HepG2 (cell line): Measurements from ENCODE around the gene RFFL. TPM values are rescaled to one million over a fixed set of nuclear protein-coding genes. Genes with fewer than 3 reads are reported as not detected.

ENCODE experiments used
- CTCF ChIP-seq: sonication (generic); formaldehyde crosslinking; IDR thresholded peaks from 2 replicates; pipeline ENCODE4 v1.5.0; 2020; ENCODE audit warnings: mild to moderate bottlenecking, missing genetic modification reagents, moderate library complexity
- E2F2 ChIP-seq: sonication (generic); formaldehyde crosslinking; IDR thresholded peaks from 2 replicates; pipeline ENCODE4 v1.4.0; 2020; ENCODE audit warnings: missing genetic modification reagents, borderline replicate concordance
- ETV6 ChIP-seq: sonication (generic); formaldehyde crosslinking; conservative IDR thresholded peaks from 2 replicates; pipeline ENCODE4 v1.4.0; 2020; ENCODE audit warnings: missing genetic modification reagents
- FIP1L1 ChIP-seq: fragments of 200-400 bp; formaldehyde crosslinking; IDR thresholded peaks from 2 replicates; pipeline ENCODE4 v1.6.1; 2018; ENCODE audit warnings: low read depth, mild to moderate bottlenecking, low read length, moderate library complexity, borderline replicate concordance; ENCODE audit not compliant: insufficient read depth
- JUNB ChIP-seq: sonication (generic); formaldehyde crosslinking; IDR thresholded peaks from 2 replicates; pipeline ENCODE4 v1.8.0; 2022; ENCODE audit warnings: missing genetic modification reagents, mild to moderate bottlenecking, borderline replicate concordance
- KDM5A ChIP-seq: fragments of 200-600 bp; sonication (generic); IDR thresholded peaks from 2 replicates; pipeline ENCODE4 v1.7.0; 2018; ENCODE audit warnings: antibody characterized with exemption, mild to moderate bottlenecking, low read length, borderline replicate concordance
- LRRFIP1 ChIP-seq: sonication (generic); formaldehyde crosslinking; conservative IDR thresholded peaks from 2 replicates; pipeline ENCODE4 v1.4.0; 2020; ENCODE audit warnings: missing genetic modification reagents
- PHF21A ChIP-seq: sonication (generic); formaldehyde crosslinking; IDR thresholded peaks from 2 replicates; pipeline ENCODE4 v1.5.0; 2020; ENCODE audit warnings: mild to moderate bottlenecking, missing genetic modification reagents
- SOX13 ChIP-seq, 3 experiments: fragments of 450-650 bp in 1 of 3; sonication (generic) in 1 of 3; formaldehyde crosslinking in 1 of 3; IDR thresholded peaks in 2 of 3; conservative IDR thresholded peaks in 1 of 3; 2 replicates each; pipeline versions ENCODE4 v1.5.0 to v1.6.1; 2016 to 2020; ENCODE audit warnings: antibody characterized with exemption in 1 of 3, mild to moderate bottlenecking in 1 of 3, missing compliant biosample characterization in 1 of 3, missing genetic modification reagents in 1 of 3, moderate library complexity in 1 of 3
- ZBTB38 ChIP-seq: sonication (generic); formaldehyde crosslinking; IDR thresholded peaks from 2 replicates; pipeline ENCODE4 v1.5.1; 2020; ENCODE audit warnings: mild to moderate bottlenecking, missing genetic modification reagents
- ZBTB8A ChIP-seq: sonication (generic); formaldehyde crosslinking; IDR thresholded peaks from 2 replicates; pipeline ENCODE4 v1.4.0; 2020; ENCODE audit warnings: mild to moderate bottlenecking, low read depth, missing genetic modification reagents, borderline replicate concordance
- ZKSCAN5 ChIP-seq: sonication (generic); formaldehyde crosslinking; IDR thresholded peaks from 2 replicates; pipeline ENCODE4 v1.5.1; 2020; ENCODE audit warnings: mild to moderate bottlenecking, missing genetic modification reagents
- ZNF235 ChIP-seq: sonication (generic); formaldehyde crosslinking; IDR thresholded peaks from 2 replicates; pipeline ENCODE4 v1.8.1; 2023; ENCODE audit warnings: mild to moderate bottlenecking, missing genetic modification reagents, borderline replicate concordance
- ZNF256 ChIP-seq: sonication (generic); formaldehyde crosslinking; conservative IDR thresholded peaks from 2 replicates; pipeline ENCODE4 v1.4.0; 2020; ENCODE audit warnings: missing genetic modification reagents
- ZNF326 ChIP-seq: sonication (generic); formaldehyde crosslinking; IDR thresholded peaks from 2 replicates; pipeline ENCODE4 v1.4.0; 2020; ENCODE audit warnings: missing genetic modification reagents, borderline replicate concordance
- ZNF562 ChIP-seq: sonication (generic); formaldehyde crosslinking; IDR thresholded peaks from 2 replicates; pipeline ENCODE4 v1.8.0; 2022; ENCODE audit warnings: missing genetic modification reagents, borderline replicate concordance
- ZNF709 ChIP-seq: sonication (generic); formaldehyde crosslinking; IDR thresholded peaks from 2 replicates; pipeline ENCODE4 v1.5.0; 2020; ENCODE audit warnings: mild to moderate bottlenecking, missing genetic modification reagents
- ZNF891 ChIP-seq: sonication (generic); formaldehyde crosslinking; IDR thresholded peaks from 2 replicates; pipeline ENCODE4 v1.5.0; 2020; ENCODE audit warnings: mild to moderate bottlenecking, missing genetic modification reagents
- polyA plus RNA-seq, 8 experiments: library from polyadenylated mRNA; depleted of rRNA in 3 of 8; stranded (reverse) in 7 of 8; unstranded in 1 of 8; fragments of >200 nt; fragmentation: Illumina TruSeq in 4 of 8; extraction: Trizol in 4 of 8; gene quantifications; 2 replicates each; pipeline versions ENCODE4 v1.2.1 to v1.2.3, GENCODE V29; 2011 to 2016; ENCODE audit warnings: low read depth in 4 of 8, missing spikeins in 1 of 8, mixed read lengths in 1 of 8; ENCODE audit not compliant: insufficient read depth in 1 of 8
- total RNA-seq, 5 experiments: library from RNA; depleted of rRNA; stranded (reverse); fragments of >200 nt; fragmentation: Illumina TruSeq; extraction: Trizol; gene quantifications; 2 replicates each; pipeline ENCODE4 v1.2.3, GENCODE V29; 2016; ENCODE audit warnings: low read depth in 1 of 5
- TF ChIP-seq, protein P1 (sequence below): IDR thresholded peaks from 2 replicates; pipeline ENCODE4 v1.6.1; 2018; ENCODE audit warnings: missing genetic modification reagents

The RFFL gene
- total and polyA plus RNA-seq, 2 of the 13 experiments (the other 11 are each of a cell fraction or from before 2014, with no cell fraction given): 24.3 to 48.6 TPM

DNA sequence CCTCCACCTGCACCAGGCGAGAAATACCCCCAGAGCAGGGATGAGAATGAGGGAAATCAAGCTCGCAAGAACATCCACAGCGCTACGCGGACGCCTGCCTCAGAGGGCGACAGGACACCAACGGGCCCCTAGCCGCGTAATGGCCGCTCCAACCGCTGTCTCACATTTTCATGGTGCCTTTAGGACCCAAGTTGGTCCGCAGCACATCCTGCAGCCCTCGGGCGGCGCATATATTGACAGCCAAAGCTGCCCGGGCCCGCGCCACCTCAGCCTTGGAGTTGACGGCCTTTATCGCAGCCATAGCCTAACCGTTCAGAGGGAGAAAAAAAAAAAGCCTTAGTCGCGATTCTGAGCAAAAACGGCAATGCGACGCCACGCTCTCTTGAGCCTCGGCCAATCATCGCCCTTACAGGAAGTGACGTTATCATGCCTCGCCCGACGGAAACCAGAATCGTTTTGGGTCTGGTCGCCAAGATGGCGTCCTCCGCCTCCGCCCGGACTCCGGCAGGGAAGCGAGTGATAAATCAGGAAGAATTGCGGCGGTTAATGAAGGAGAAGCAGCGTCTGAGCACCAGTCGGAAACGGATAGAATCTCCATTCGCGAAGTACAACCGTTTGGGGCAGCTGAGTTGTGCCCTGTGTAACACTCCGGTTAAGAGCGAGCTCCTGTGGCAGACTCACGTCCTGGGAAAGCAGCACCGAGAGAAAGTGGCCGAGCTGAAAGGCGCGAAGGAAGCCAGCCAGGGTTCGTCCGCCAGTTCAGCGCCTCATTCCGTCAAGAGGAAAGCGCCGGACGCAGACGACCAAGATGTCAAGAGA is 102.2 kb downstream of the RFFL start, which contains the start of the genes CCT6B and ZNF830 (continued):
- TF ChIP-seq, protein P1, sequence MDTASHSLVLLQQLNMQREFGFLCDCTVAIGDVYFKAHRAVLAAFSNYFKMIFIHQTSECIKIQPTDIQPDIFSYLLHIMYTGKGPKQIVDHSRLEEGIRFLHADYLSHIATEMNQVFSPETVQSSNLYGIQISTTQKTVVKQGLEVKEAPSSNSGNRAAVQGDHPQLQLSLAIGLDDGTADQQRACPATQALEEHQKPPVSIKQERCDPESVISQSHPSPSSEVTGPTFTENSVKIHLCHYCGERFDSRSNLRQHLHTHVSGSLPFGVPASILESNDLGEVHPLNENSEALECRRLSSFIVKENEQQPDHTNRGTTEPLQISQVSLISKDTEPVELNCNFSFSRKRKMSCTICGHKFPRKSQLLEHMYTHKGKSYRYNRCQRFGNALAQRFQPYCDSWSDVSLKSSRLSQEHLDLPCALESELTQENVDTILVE (CRISPR knock-in tag): no peak
- no peak for TF ChIP-seq ZBTB8A (CRISPR knock-in tag)
- TF ChIP-seq SOX13 (IDR thresholded peaks at IDR 0.05): no peak
- TF ChIP-seq SOX13 (CRISPR knock-in tag; conservative IDR thresholded peaks at IDR 0.05 in 1 of 2, IDR thresholded peaks at IDR 0.05 in 1 of 2): 0 out of 4 replicates have a peak, but pooled peaks of 1 of the 2 experiments have one; percentile 15
- no peak for TF ChIP-seq PHF21A
- 0 out of 2 replicates have a peak, but pooled peaks have one; percentile 14 for TF ChIP-seq CTCF (CRISPR knock-in tag)
- no peak for TF ChIP-seq ETV6 (CRISPR knock-in tag)
- peak; percentile 73; the same call in 1 of the 2 replicates for TF ChIP-seq ZBTB38 (CRISPR knock-in tag)
- TF ChIP-seq LRRFIP1 (CRISPR knock-in tag): peak; percentile 68; the same call in 1 of the 2 replicates
- no peak for TF ChIP-seq ZNF562 (CRISPR knock-in tag)
- no peak for TF ChIP-seq ZKSCAN5 (CRISPR knock-in tag)
- 0 out of 2 replicates have a peak, but pooled peaks have one; percentile 52 for TF ChIP-seq ZNF256 (CRISPR knock-in tag)
- peak; percentile 68 for TF ChIP-seq ZNF891
- TF ChIP-seq JUNB (CRISPR knock-in tag): no peak
- TF ChIP-seq E2F2 (CRISPR knock-in tag): peak; percentile 74; the same call in 1 of the 2 replicates
- TF ChIP-seq ZNF326 (CRISPR knock-in tag): no peak
- TF ChIP-seq KDM5A: peak; percentile 100
- TF ChIP-seq ZNF709 (CRISPR knock-in tag): no peak
- TF ChIP-seq ZNF235 (CRISPR knock-in tag): no peak
- no peak for TF ChIP-seq FIP1L1
